Heart right ventricle (tissue), 16 donors: ENCODE measurements around the gene BLACAT1. TPM values are rescaled to one million over a fixed set of nuclear protein-coding genes. Genes with fewer than 3 reads are reported as not detected.
A peak's percentile ranks its signal among the peaks of the same experiment; 100 is the strongest.

ENCODE experiments used
- ATAC-seq, 8 donors: fragments of 200-7000 bp; cut with Tn5 transposase; one replicate each; pipeline ENCODE4 v1.9.1; 2020; ENCODE audit warnings: mild to moderate bottlenecking in 8 of 8, moderate library complexity in 8 of 8, moderate number of reproducible peaks in 1 of 8
- DNase-seq, 2 donors: peaks; one replicate each; pipeline ENCODE4 v3.0.0-alpha.2; 2020
- H3K27ac ChIP-seq, 10 donors: fragments of 200-600 bp; sonication (generic) in 2 of 10; one replicate each; pipeline versions ENCODE4 v1.5.0 to v1.8.0; 2020 to 2022; ENCODE audit warnings: mild to moderate bottlenecking in 3 of 10
- H3K27me3 ChIP-seq, 7 donors: fragments of 200-600 bp; one replicate each; pipeline ENCODE4 v1.8.0; 2021 to 2022; ENCODE audit warnings: mild to moderate bottlenecking in 2 of 7
- H3K36me3 ChIP-seq, 9 donors: fragments of 200-600 bp; sonication (generic) in 1 of 9; one replicate each; pipeline versions ENCODE4 v1.5.0 to v1.8.0; 2020 to 2022; ENCODE audit warnings: mild to moderate bottlenecking in 2 of 9
- H3K4me1 ChIP-seq, 9 donors: fragments of 200-600 bp; sonication (generic) in 1 of 9; one replicate each; pipeline versions ENCODE4 v1.5.0 to v1.8.0; 2020 to 2022; ENCODE audit warnings: mild to moderate bottlenecking in 4 of 9
- H3K4me3 ChIP-seq, 10 donors: fragments of 200-600 bp; sonication (generic) in 2 of 10; one replicate each; pipeline versions ENCODE4 v1.5.0 to v1.8.0; 2020 to 2022; ENCODE audit warnings: mild to moderate bottlenecking in 7 of 10, moderate library complexity in 2 of 10
- H3K9me3 ChIP-seq, 11 donors: fragments of 200-600 bp in 10 of 11; sonication (generic) in 2 of 11; one replicate each; pipeline versions ENCODE4 v1.5.0 to v1.8.0; 2013 to 2022; ENCODE audit warnings: mild to moderate bottlenecking in 2 of 11, control low read depth in 1 of 11, moderate library complexity in 1 of 11
- CTCF ChIP-seq, 9 donors: fragments of 200-600 bp; sonication (generic) in 2 of 9; IDR thresholded peaks; one replicate each; pipeline versions ENCODE4 v1.5.0 to v1.8.0; 2021 to 2022; ENCODE audit warnings: antibody characterized with exemption in 9 of 9, mild to moderate bottlenecking in 5 of 9, moderate library complexity in 1 of 9
- WGBS, 2 donors: extraction: QIAGEN DNeasy Blood & Tissue Kit; methylation state at CpG; one replicate each; pipeline ENCODE4 v1.1.7; 2013; ENCODE audit warnings: inconsistent platforms in 1 of 2; 5-methylcytosine and 5-hydroxymethylcytosine counted together
- intact Hi-C, 10 donors: fragments of 100-400 bp; cut with DNase I; formaldehyde crosslinking; loops; one replicate each; pipeline versions ENCODE4 v1.11.1 to v1.14.2; 2022
- polyA plus RNA-seq, 2 donors: library from polyadenylated mRNA; stranded (reverse); fragments of 200-250 nt; gene quantifications; one replicate each; pipeline ENCODE4 v1.2.3, GENCODE V29; 2013
- total RNA-seq, 10 donors: library from RNA; stranded (reverse); fragmentation: NEBNext Ultra II Directional in 3 of 10; extraction: Animal tissue kit (Norgen Biotek cat#: 25700) in 3 of 10; gene quantifications; one replicate each; pipeline versions ENCODE4 v1.2.1 to v1.2.4, GENCODE V29; 2021 to 2023
- donor health status: Arrhythmogenic right ventricular cardiomyopathy.
- donor health status: ischemic (EF 13 %, LVEDD 7.1; RV severe dilation, severe dysfunction).
- donor health status: healthy with polysubstance abuse.
- donor health status: DM: no; HTN: yes; CAD: no.
- donor health status: DM: no; HTN: no; CAD: no.
- donor health status: ischemic (EF 25% LVEDD 6.9; RV normal size, moderate dysfunction).
- donor health status: ischemic (EF 25% LVEDD 5.7; RV mildly dilated, moderate dysfunction).
- donor health status: healthy.
- donor health status: DM: yes; HTN: yes; CAD: no.
- donor health status: Ischemic cardiomyopathy.
- donor health status: ischemic (EF 35%, LVEDD 5.7; RV mildly dilated, moderate dysfunction).
- donor health status: nonischemic (EF 11% LVEDD 7.7; RV severe dilation, severe dysfunction).
- donor health status: DM: yes; HTN: yes; CAD: no.
- donor health status: PGD.
- donor health status: ischemic (EF 29% LVEDD 5.4; RV normal size, mild dysfunction).
- donor health status: nonischemic (EF 23%, LVEDD 6.1; RV moderate dilation, normal function).

Gene BLACAT1
- total and polyA plus RNA-seq, 12 donors = 0.15 TPM; not detected in 11

- no peak for ATAC-seq
- H3K27me3 ChIP-seq = peaks cover 24 to 99% (median 96%) of the 10 kb centered on the region in 7 donors
- H3K4me1 ChIP-seq = peaks cover 0 to 22% (median 18%) of the 10 kb centered on the region in 9 donors
- H3K27ac ChIP-seq = no peak overlapping the region
- no peaks in the 10 kb centered on the region for H3K36me3 ChIP-seq
- no peaks in the 10 kb centered on the region for H3K9me3 ChIP-seq
- 1 to 2% methylated on average over 70 to 73 of the region's 74 CpGs for WGBS, 2 donors
- H3K4me3 ChIP-seq = peak overlapping the region in 4 of 10 donors; percentile 8 to 20 (median 12)
- intact Hi-C loops = no loop called here
- no peak for DNase-seq
- TF ChIP-seq CTCF (IDR thresholded peaks at IDR 0.05) = no peak
Observed at GRCh38 chr1:205456868-205457745, 1.3 kb upstream of the BLACAT1 start.

- Histone ChIP-seq H3K9me3 (no peaks in the 10 kb centered on the region), H3K27me3 (peaks cover 24 to 100% (median 97%) of the 10 kb centered on the region in 7 donors), H3K36me3 (no peaks in the 10 kb centered on the region), H3K4me1 (peaks cover 0 to 22% (median 18%) of the 10 kb centered on the region in 9 donors), H3K27ac (no peak overlapping the region), H3K4me3 (peak overlapping the region in 3 of 10 donors; percentile 8 to 20 (median 14))
- ATAC-seq (no peak), DNase-seq (no peak)
- TF ChIP-seq CTCF (IDR thresholded peaks at IDR 0.05) = no peak
- intact Hi-C loops = no loop called here
- WGBS, 2 donors = 1% methylated on average over 47 of the region's 47 CpGs
Observed at GRCh38 chr1:205456383-205456867, 580 bp upstream of the BLACAT1 start.

GRCh38 chr1:205454903-205455335, 926 bp downstream of the BLACAT1 start:
- Histone ChIP-seq H3K27me3 (peaks cover 24 to 99% (median 94%) of the 10 kb centered on the region in 7 donors), H3K4me1 (peaks cover 0 to 24% (median 18%) of the 10 kb centered on the region in 9 donors), H3K4me3 (no peak overlapping the region), H3K27ac (no peak overlapping the region), H3K36me3 (no peaks in the 10 kb centered on the region), H3K9me3 (no peaks in the 10 kb centered on the region)
- DNase-seq (no peak), ATAC-seq (peak in 1 of 8 donors; percentile 8)
- no peak for TF ChIP-seq CTCF (IDR thresholded peaks at IDR 0.05)
- WGBS, 2 donors = 16 to 20% methylated on average over 6 of the region's 6 CpGs
- intact Hi-C loops = no loop called here

GRCh38 chr1:205453466-205453865, 2.4 kb downstream of the BLACAT1 start:
- peaks cover 24 to 95% (median 81%) of the 10 kb centered on the region in 7 donors for H3K27me3 ChIP-seq
- ATAC-seq (no peak), DNase-seq (no peak)
- H3K36me3 ChIP-seq = no peaks in the 10 kb centered on the region
- no peak for TF ChIP-seq CTCF (IDR thresholded peaks at IDR 0.05)
- H3K27ac ChIP-seq = no peak overlapping the region
- H3K9me3 ChIP-seq = no peaks in the 10 kb centered on the region
- H3K4me3 ChIP-seq = no peak overlapping the region
- WGBS, 2 donors = 21 to 23% methylated on average over 3 of the region's 3 CpGs
- peaks cover 0 to 28% (median 18%) of the 10 kb centered on the region in 9 donors for H3K4me1 ChIP-seq
- intact Hi-C loops = no loop called here
